Skeletal muscle tissue (tissue), 4 donors: ENCODE data around the gene U2SURP. TPM values are rescaled to one million over a fixed set of nuclear protein-coding genes. Genes with fewer than 3 reads are reported as not detected.
"Not testable (repeated sequence)": the region's sequence is repeated elsewhere in the genome, so short reads cannot be mapped to it uniquely, and the experiment has no call there.

Source experiments
- H3K27ac ChIP-seq: one replicate; pipeline ENCODE4 v1.7.0; 2013; ENCODE audit warnings: mild to moderate bottlenecking, low read depth, low read length, inconsistent platforms
- H3K27me3 ChIP-seq, 3 donors: one replicate each; pipeline ENCODE4 v1.7.0; 2013; ENCODE audit warnings: low read length in 3 of 3; ENCODE audit not compliant: control insufficient read depth in 3 of 3, insufficient read depth in 3 of 3
- H3K36me3 ChIP-seq, 3 donors: one replicate each; pipeline ENCODE4 v1.7.0; 2013; ENCODE audit warnings: low read length in 3 of 3; ENCODE audit not compliant: control insufficient read depth in 3 of 3, insufficient read depth in 3 of 3
- H3K4me1 ChIP-seq, 3 donors: one replicate each; pipeline ENCODE4 v1.7.0; 2013; ENCODE audit warnings: low read length in 3 of 3, mild to moderate bottlenecking in 3 of 3; ENCODE audit not compliant: control insufficient read depth in 3 of 3, insufficient read depth in 3 of 3
- H3K4me3 ChIP-seq, 3 donors: one replicate each; pipeline ENCODE4 v1.7.0; 2013; ENCODE audit warnings: low read length in 3 of 3
- H3K9ac ChIP-seq, 3 donors: one replicate each; pipeline ENCODE4 v1.7.0; 2013; ENCODE audit warnings: low read length in 3 of 3, mild to moderate bottlenecking in 3 of 3, moderate library complexity in 2 of 3, low read depth in 1 of 3
- H3K9me3 ChIP-seq, 3 donors: one replicate each; pipeline ENCODE4 v1.7.0; 2013; ENCODE audit warnings: low read length in 3 of 3; ENCODE audit not compliant: control insufficient read depth in 3 of 3
- total RNA-seq: library from RNA; depleted of rRNA; stranded (reverse); fragments of >200 nt; gene quantifications from one replicate; pipeline ENCODE4 v1.2.3, GENCODE V29; 2014
- donor health status: Osteomylitis.

Gene U2SURP
- total RNA-seq, 1 donor from 2014 or later, result 47.5 TPM

GRCh38 chr3:142976621-142977398 lies 24.6 kb upstream of the U2SURP start:
- Histone ChIP-seq H3K27me3 (no peaks in the 10 kb centered on the region), H3K27ac (no peak overlapping the region), H3K4me1 (peaks cover 21 to 29% (median 22%) of the 10 kb centered on the region in 3 donors), H3K4me3 (no peak overlapping the region), H3K9me3 (no peaks in the 10 kb centered on the region), H3K9ac (no peak overlapping the region), H3K36me3 (no peaks in the 10 kb centered on the region)

- Histone ChIP-seq H3K27me3 (no peaks in the 10 kb centered on the region), H3K27ac (no peak overlapping the region), H3K4me3 (no peak overlapping the region)
Measured at GRCh38 chr3:142977399-142977728, 24.0 kb upstream of the U2SURP start.

GRCh38 chr3:142981108-142981507 lies 20.3 kb upstream of the U2SURP start:
- Histone ChIP-seq H3K4me3 (no peak overlapping the region), H3K9ac (no peak overlapping the region), H3K27ac (no peak overlapping the region), H3K36me3 (no peaks in the 10 kb centered on the region), H3K4me1 (peaks cover 5 to 6% (median 6%) of the 10 kb centered on the region in 3 donors), H3K27me3 (no peaks in the 10 kb centered on the region), H3K9me3 (no peaks in the 10 kb centered on the region)

More at GRCh38 chr3:142977399-142977728, 24.0 kb upstream of the U2SURP start:
- no peaks in the 10 kb centered on the region for H3K9me3 ChIP-seq
- H3K36me3 ChIP-seq, result no peaks in the 10 kb centered on the region
- H3K4me1 ChIP-seq, result peaks cover 21 to 29% (median 22%) of the 10 kb centered on the region in 3 donors
- H3K9ac ChIP-seq, result no peak overlapping the region

GRCh38 chr3:142982038-142982773 lies 19.2 kb upstream of the U2SURP start:
- H3K4me3 ChIP-seq, result no peak overlapping the region
- no peaks in the 10 kb centered on the region for H3K4me1 ChIP-seq
- no peaks in the 10 kb centered on the region for H3K27me3 ChIP-seq
- H3K36me3 ChIP-seq, result no peaks in the 10 kb centered on the region
- no peak overlapping the region for H3K9ac ChIP-seq
- H3K27ac ChIP-seq, result no peak overlapping the region
- no peaks in the 10 kb centered on the region for H3K9me3 ChIP-seq

DNA sequence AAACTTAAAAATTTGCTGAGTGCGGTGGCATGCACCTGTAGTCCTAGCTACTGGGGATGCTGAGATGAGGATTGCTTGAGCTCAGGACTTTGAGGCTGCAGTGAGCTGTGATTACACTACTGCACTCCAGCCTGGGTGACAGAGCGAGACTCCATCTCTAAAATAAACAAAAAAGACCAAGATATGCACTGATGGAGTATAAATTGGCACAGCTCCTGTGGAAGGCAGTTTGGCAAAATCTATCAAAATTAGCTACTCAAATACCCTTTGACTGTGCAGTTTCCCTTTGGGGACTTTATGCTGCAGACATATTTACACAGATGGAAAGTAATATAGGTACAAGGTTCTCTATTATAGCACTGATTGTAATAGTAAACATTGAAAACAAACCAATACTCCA lies 18.1 kb upstream of the U2SURP start:
- Histone ChIP-seq H3K9me3 (no peaks in the 10 kb centered on the region), H3K27me3 (no peaks in the 10 kb centered on the region), H3K36me3 (no peaks in the 10 kb centered on the region), H3K27ac (no peak overlapping the region), H3K4me1 (peaks cover 3 to 6% (median 4%) of the 10 kb centered on the region in 3 donors), H3K9ac (no peak overlapping the region), H3K4me3 (no peak overlapping the region)

DNA sequence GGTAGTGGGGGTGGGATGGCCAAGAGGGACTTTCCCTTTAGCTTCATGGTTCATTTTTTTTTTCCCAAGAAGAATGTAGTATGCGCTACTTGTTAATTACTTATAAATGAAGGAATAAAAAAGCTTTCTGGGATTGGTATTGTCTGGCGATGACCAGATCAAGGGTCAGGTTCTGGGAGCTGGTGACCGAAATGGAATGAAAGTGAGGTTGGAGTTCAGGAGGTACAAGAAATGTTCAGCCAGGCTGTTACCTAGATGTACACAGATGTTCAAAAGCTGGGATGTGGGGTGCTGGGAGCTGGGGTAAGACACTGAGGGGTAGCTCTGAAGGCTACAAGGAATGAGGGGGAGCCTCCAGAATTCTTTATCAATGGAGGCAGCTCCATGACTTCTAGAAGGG lies 17.1 kb upstream of the U2SURP start:
- Histone ChIP-seq H3K9me3 (no peaks in the 10 kb centered on the region), H3K27me3 (no peaks in the 10 kb centered on the region), H3K9ac (no peak overlapping the region), H3K4me3 (no peak overlapping the region), H3K36me3 (no peaks in the 10 kb centered on the region), H3K27ac (no peak overlapping the region), H3K4me1 (peaks cover 3 to 6% (median 4%) of the 10 kb centered on the region in 3 donors)

- no peak overlapping the region for H3K4me3 ChIP-seq
- no peaks in the 10 kb centered on the region for H3K9me3 ChIP-seq
- no peaks in the 10 kb centered on the region for H3K27me3 ChIP-seq
- H3K4me1 ChIP-seq, result peaks cover 3 to 6% (median 4%) of the 10 kb centered on the region in 3 donors
- H3K36me3 ChIP-seq, result no peaks in the 10 kb centered on the region
- H3K9ac ChIP-seq, result peak overlapping the region in 2 of 3 donors; percentile 1 to 51
- H3K27ac ChIP-seq, result peak overlapping the region; percentile 60
Measured at GRCh38 chr3:142987080-142987700, 14.2 kb upstream of the U2SURP start.

DNA sequence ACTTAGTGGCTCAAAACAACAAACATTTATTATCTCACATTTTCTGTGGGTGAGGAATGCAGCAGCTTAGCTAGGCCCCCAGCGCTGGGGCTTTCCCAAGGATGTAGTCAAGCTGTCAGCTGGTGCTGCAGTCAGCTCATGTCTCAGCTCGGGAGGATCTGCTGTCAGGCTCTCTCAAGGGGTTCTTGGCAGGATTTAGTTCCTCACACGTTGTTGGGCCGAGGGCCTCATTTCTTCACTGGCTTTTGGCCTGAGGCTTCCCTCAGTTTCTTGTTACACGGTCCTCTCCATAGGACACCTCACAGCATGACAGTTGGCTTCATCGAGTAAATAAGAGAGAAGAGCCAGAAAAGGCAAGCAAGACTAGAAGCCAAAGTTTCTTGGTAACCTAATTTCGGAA lies 13.7 kb upstream of the U2SURP start:
- Histone ChIP-seq H3K27ac (peak overlapping the region; percentile 60), H3K4me3 (no peak overlapping the region), H3K36me3 (no peaks in the 10 kb centered on the region)

DNA sequence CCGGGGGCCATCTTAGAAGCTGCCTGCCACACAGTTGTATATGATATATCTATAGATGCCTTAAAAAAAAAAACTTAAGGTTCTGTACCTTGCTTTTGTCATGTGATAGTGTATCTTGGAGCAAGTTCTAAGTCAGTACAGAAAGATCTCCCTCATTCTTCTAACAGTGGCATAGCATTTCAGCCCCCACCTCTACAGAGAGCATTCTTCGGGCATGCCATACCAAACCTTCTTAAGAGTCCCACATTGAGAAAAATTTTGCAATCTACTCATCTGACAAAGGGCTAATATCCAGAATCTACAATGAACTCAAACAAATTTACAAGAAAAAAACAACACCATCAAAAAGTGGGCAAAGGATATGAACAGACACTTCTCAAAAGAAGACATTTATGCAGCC lies 13.1 kb upstream of the U2SURP start:
- not testable (repeated sequence) for H3K4me3 ChIP-seq

More for the DNA sequence above, 13.7 kb upstream of the U2SURP start:
- H3K9ac ChIP-seq, result peak overlapping the region in 2 of 3 donors; percentile 1 to 51
- H3K9me3 ChIP-seq, result no peaks in the 10 kb centered on the region
- peaks cover 3 to 6% (median 4%) of the 10 kb centered on the region in 3 donors for H3K4me1 ChIP-seq
- H3K27me3 ChIP-seq, result no peaks in the 10 kb centered on the region

GRCh38 chr3:142988826-142989225 lies 12.5 kb upstream of the U2SURP start:
- not testable (repeated sequence) for H3K9ac ChIP-seq, H3K27ac ChIP-seq, H3K27me3 ChIP-seq, H3K9me3 ChIP-seq, H3K4me3 ChIP-seq, H3K36me3 ChIP-seq, H3K4me1 ChIP-seq

More for the DNA sequence above, 13.1 kb upstream of the U2SURP start:
- H3K27ac ChIP-seq, result peak overlapping the region; percentile 60
- not testable (repeated sequence) for H3K27me3 ChIP-seq, H3K9ac ChIP-seq, H3K9me3 ChIP-seq, H3K4me1 ChIP-seq, H3K36me3 ChIP-seq
